GM18858 (cell line): ENCODE results near the gene CARMIL1.

Experiments used
- ATAC-seq: cut with Tn5 transposase; IDR thresholded peaks from one replicate; pipeline ENCODE4 v1.9.1; 2021; ENCODE audit not compliant: unreplicated experiment

Gene CARMIL1

GRCh38 chr6:25639653-25640052 lies 360.5 kb downstream of the CARMIL1 start:
- ATAC-seq = no peak

DNA sequence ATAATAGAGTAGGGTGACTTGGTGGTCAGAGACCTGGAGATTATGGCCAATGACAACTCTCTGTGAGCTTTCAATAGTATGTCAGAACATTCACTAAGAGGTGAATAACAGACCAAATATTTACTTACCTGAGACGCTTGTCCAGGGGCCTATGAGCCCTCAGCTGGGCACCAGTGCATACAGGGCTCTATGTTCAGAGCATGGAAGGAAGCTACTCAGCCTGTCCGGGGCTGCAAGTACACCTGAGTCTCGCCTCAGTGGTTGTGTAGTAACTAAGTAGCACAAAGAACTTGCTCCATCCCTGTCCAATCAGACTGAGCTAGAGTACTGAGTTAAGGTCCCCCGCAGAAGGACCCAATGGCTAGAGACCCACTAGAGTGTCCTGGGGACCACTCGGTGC lies 361.3 kb downstream of the CARMIL1 start:
- no peak for ATAC-seq

GRCh38 chr6:25640891-25641290 lies 361.7 kb downstream of the CARMIL1 start:
- ATAC-seq = no peak

- ATAC-seq = no peak
Measured at GRCh38 chr6:25641377-25641776, 362.2 kb downstream of the CARMIL1 start.

- ATAC-seq = no peak
Measured at GRCh38 chr6:25641940-25642666, 362.9 kb downstream of the CARMIL1 start.

GRCh38 chr6:25642667-25643328 lies 363.6 kb downstream of the CARMIL1 start:
- ATAC-seq = no peak

- no peak for ATAC-seq
Measured at GRCh38 chr6:25645916-25646315, 366.7 kb downstream of the CARMIL1 start.

DNA sequence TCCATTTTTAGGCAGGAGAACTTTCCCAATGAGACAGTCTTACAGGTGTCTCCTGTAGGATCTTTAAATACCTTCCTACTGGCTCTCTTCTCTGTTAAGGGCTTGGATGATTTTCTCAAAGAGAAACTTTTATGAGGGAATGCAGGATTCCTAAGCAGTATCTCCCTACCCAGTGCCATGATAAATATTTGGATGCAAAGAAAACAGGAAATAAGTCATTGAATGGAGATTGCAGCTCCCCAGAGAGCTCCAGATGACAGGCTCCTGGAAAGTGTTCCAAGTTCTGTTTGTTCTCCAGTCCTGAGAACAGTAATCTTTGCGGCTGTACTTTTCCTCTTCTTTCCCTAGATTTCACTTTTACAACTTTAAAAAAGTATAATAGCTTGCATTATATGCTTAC lies 370.4 kb downstream of the CARMIL1 start:
- ATAC-seq = no peak

DNA sequence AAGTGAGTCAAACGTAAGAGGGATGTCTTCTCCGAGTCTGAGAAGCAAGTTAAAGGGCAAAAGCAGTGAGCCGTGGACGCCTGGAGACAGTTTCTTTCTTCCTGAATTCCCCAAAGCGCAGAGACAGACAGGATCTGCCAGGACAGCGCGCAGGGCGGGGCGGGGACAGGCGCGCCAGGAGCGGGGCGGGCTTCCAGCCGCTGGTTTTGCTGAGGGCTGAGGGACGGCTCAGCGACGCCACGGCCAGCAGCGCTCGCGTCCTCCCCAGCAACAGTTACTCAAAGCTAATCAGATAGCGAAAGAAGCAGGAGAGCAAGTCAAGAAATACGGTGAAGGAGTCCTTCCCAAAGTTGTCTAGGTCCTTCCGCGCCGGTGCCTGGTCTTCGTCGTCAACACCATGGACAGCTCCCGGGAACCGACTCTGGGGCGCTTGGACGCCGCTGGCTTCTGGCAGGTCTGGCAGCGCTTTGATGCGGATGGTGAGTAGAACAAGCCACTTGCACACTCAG lies 372.9 kb downstream of the CARMIL1 start, which contains the start of gene SCGN:
Gene SCGN (plus strand): TSS at position 209 of the 509 bp plus-strand sequence. CDS start 189 bp downstream, at position 398.
- no peak for ATAC-seq

GRCh38 chr6:25655723-25656122 lies 376.5 kb downstream of the CARMIL1 start:
- no peak for ATAC-seq

DNA sequence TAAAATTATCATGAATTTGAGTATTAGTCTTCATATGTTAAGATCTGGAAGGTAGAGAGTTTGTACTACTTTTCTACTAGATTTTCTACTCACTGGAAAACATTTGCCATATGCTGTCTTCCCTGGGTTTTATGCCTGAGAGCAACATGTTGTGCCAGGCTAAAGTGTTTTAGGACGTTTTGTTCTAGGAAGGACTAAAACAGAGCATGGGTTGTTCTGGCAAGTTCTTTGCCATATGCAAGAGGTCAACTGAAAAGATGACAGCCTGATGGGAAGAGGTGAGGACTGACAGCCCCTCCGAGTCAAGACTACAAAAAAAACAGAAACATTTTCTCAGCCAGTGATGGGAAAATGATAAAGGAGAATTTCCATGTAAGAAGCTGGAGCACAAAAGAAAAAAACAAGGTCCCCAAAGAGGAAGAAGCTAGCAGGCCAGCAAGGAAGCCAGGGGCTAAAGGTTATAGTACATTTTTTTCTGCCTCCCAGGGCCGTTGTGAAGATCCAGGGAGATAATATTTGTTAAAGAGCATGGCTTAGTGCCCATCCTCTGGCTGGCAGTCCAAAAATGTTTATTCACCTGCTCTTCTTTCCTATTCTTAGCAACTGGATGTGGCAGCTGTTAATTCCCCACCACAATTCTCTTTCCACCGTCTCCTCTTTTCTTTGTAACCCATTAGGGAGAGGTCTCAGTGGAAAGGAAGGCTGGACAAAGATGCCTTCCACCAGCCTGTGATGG lies 380.6 kb downstream of the CARMIL1 start:
- ATAC-seq = no peak

DNA sequence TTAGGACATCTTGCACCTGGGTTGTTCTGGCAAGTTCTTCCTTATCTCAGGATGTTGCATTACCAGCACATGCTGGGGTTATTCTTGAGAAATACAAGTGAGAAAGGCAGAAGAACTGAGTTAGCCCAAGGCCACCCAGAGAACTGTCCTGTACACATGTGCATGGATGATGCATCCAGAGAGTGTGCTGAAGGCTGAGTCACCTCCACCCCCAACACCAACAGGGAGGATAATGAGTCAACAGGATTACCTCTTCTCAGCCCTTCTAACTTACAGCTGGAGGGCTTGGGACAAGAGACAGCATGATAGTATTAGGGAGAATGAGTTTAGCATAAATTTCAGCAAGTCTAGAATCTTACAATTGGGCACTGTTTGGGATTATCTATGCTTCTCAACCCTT lies 381.3 kb downstream of the CARMIL1 start:
- no peak for ATAC-seq

GRCh38 chr6:25661129-25661779 lies 382.1 kb downstream of the CARMIL1 start:
- no peak for ATAC-seq

DNA sequence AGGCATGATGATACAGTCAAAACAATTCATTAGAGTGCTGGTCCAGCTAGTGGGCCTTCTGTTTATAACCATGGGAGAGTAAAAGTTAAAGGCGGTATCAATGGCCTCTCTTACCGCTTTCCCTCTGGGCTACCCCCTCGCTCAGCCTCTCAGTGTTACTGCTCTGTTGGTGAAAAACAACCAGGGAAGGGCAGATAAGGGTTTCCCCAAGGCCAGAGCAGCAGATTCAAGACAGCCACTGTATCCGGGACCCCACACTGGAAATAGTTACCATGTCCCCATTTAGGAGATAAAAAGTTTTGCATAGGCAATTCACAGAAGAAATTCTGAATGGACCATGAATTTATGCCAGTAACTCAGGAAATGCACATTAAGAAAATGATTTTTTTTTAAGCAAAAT lies 386.3 kb downstream of the CARMIL1 start:
- ATAC-seq = no peak

DNA sequence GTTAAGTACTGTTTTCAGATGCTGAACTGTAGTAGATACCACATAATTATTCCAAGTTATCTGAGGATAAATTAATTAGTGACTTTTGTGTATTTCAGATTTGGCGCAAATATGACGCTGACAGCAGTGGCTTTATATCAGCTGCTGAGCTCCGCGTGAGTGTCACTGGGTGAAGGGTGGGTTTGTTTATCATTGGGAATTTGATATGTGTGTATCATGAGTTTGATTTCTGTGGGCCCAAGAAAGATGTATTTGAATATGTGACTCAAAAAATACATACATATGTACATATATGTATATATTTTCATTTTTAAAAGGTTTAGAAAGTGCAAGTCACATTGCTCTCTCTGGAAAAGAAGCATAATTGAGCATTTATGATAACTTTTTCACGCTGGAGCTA lies 390.2 kb downstream of the CARMIL1 start:
- ATAC-seq = no peak
